Stimulated activated CD8-positive, alpha-beta memory T cell treated with anti-CD3 and anti-CD28 coated beads, Interleukin-4, amount 100 ng/mL, for 4 hours (primary cell): ENCODE measurements around the gene LCE4A.

Experiments
- DNase-seq, 2 donors: peaks; one replicate each; pipeline ENCODE4 v3.0.0-alpha.2; 2020; ENCODE audit warnings: low read depth in 2 of 2, low spot score in 1 of 2

Gene LCE4A

DNA sequence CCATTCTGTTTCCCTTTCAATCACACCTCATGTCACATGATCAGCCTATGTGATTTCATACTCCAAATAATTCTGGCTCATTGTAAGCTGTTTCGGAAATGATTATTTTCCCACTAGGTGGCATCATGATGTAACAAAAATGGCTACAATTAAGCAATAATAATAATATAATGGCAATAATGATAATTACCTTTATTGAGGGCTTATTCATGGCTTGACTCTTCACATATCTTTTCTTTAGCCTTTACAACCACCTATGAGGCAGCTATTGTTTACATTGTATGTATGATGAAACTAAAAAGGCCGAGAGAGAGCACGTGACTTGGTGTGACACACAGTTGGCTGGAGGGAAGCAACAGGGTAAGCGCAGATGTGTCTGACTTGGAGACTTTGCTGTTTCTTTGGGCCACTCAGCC, 37.3 kb downstream of the LCE4A start:
- DNase-seq = no peak

DNA sequence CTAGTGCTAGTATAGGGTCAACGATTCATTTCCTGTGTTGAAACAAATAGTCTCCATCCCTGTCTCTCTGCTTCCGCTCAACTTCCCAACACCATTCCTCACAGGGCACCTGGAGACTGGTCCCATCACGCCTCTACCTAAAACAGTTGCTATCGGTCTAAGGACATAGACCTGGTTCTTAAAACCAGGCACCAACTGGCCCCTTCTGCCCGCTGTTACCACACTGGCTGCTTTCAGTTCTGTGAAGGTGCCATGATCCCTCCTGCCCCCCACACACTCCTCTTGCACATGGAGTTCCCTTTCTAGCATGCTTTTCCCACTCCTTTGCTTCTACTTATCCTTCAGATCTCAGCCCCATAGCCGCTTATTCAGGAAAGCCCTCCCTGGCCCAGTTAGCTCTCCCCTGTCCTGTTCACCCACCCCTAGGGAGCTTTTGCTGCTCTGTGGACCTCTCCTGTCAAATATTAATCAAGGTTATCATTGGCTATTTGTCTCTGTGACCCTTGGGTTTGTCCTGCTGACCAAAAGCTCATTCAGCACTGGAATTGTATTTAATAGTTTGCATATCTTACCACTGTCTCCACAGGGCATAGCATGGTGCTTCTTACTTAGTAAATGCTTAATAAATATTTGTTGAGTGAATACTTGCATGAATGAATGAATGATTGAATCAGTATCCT, 37.9 kb downstream of the LCE4A start:
- no peak for DNase-seq

DNA sequence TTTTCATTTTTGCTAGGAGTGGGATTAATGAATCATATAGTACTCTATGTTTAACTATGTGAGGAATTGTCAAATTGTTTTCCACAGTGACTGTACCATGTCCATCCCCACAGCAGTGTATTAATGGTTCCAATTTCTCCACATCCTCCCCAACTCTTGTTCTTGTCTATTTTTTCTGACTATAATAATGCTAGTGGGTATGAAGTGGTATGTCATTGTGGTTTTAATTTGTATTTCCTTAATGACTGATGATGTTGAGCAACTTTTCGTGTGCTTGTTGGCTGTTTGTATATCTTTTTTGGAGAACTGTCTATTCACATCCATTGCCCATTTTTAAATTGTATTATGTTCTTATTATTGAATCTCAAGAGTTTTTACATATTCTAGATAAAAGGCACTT, 39.9 kb downstream of the LCE4A start:
- DNase-seq = no peak

DNA sequence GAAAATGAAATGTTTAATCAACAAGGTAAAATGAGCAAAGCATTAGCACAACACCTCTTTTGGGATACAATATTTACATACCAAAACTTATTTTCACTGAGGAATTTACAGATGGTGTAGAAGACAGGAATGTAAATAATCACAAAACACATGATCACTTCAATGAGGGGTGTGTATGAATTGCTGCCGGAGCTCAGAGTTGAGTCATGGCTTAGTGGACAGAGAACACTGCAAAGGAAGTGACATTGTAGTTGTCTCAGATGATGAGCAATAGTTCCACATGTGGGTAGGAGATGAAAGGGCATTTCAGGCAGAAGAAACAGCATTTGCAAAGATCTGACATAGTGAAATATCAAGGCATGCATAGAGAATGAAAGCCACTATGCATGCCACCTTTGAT, 44.3 kb downstream of the LCE4A start:
- DNase-seq = no peak

DNA sequence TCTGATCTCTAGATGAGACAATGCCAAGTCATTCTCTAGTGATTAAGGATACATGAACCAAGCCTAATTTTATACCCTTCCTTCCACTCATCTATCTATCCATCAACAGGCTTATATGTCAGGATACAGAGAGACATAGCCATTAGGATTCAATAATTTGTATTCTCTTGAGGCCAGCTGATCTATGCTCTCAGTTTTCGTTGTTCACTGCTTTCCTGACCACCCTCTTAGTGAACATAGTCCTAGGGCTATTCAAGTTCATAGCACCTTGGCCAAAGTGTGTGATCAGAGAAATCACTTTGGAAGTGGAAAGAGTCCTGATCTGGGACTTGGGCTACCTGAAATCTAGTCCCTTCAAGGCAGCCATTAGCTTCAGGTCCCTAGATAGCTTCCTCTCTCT, 45.6 kb downstream of the LCE4A start:
- no peak for DNase-seq

DNA sequence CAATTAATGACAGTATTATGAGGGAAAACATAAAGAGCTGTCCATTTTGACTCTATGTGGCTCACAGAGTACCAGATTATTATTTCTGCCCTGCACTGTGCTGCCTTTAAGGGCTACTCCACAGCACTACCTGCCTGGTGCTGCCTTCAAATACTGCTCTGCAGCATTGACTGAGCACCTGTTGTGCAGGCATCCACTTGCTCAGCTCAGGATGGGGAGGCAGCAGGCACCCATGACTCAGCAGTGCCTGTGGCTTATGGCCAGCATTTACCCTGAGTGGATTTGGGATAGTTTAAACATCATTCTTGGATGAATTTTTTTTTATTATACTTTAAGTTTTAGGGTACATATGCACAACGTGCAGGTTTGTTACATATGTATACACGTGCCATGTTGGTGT, 48.9 kb downstream of the LCE4A start:
- no peak for DNase-seq

DNA sequence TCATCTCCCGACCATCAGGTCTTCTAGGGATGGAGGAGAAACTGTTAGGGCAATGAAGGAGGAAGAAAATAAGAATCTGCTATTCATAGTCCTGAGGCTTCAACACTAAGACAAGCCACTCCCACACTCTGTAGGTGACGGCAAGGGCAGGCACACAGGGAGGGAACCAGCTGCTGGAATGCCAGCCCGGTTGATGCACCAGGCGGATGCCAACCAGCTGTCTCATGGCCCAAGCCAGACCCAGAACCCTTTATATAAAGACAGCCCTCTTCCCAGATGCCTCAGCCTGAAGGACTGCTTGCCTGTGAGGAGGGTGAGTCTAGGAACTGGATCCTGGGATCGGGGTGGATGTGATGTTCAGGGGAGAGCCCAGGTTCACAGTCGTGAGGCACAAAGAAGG, 49.8 kb downstream of the LCE4A start, which contains the start of gene KPRP:
Gene KPRP, plus strand, starts transcription at position 279 of the 400 bp plus-strand sequence. CDS start 1,564 bp downstream, outside the sequence.
- DNase-seq = no peak

DNA sequence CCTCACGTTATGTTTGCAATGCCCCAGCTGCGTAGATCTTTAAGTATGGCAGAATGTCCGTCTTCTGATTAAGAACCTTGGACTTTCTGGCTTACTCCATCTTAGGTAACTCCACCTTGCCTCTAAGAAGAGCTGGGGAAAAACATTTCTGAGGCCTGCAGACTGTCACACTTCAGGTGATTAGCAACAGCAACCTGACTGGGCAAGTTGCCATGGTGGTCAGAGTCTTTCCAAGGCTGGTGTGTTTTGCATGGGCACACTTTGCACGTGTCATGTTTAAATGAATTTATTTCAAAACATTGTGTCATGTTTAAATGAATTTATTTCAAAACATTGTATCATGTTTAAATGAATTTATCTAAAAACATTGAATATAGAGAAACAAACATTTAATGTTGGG, 50.7 kb downstream of the LCE4A start:
- DNase-seq = no peak
